ENCODE data around the gene NDEL1. TPM values are rescaled to one million over a fixed set of nuclear protein-coding genes. Genes with fewer than 3 reads are reported as not detected.

NDEL1 gene
- total and polyA plus RNA-seq, 2 experiments from 2014 or later, result 25.7 to 47.3 TPM

DNA sequence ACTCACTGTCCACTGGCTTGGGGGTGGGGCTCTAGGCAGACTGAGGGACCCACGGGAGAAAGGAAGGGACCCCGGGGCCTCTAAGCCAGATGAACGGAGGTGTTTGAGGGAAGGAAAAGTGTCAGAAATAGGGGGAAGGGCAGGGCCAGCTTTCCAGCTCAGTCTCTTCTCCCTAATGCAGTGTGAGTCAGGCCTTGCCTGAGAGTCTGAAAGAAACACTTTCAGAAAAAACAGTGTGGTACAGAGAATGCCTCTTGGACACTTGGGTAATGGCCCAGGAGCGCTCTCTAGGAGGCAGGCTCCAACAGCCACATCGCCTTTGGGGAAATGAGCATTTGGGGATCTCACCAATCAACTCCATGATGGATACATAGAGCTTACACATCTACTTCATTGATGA is 46.9 kb downstream of the NDEL1 start:
- Histone ChIP-seq H3K4me1 (ENCODE audit: low read depth) (no peaks in the 10 kb centered on the region), H3K27ac (no peak overlapping the region), H3K36me3 (peaks cover 77% of the 10 kb centered on the region), H3K4me3 (no peak overlapping the region), H3K27me3 (no peaks in the 10 kb centered on the region), H3K9me3 (ENCODE audit: low read depth) (no peaks in the 10 kb centered on the region)
- TF ChIP-seq, protein P1, sequence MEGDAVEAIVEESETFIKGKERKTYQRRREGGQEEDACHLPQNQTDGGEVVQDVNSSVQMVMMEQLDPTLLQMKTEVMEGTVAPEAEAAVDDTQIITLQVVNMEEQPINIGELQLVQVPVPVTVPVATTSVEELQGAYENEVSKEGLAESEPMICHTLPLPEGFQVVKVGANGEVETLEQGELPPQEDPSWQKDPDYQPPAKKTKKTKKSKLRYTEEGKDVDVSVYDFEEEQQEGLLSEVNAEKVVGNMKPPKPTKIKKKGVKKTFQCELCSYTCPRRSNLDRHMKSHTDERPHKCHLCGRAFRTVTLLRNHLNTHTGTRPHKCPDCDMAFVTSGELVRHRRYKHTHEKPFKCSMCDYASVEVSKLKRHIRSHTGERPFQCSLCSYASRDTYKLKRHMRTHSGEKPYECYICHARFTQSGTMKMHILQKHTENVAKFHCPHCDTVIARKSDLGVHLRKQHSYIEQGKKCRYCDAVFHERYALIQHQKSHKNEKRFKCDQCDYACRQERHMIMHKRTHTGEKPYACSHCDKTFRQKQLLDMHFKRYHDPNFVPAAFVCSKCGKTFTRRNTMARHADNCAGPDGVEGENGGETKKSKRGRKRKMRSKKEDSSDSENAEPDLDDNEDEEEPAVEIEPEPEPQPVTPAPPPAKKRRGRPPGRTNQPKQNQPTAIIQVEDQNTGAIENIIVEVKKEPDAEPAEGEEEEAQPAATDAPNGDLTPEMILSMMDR (IDR thresholded peaks at IDR 0.05; ENCODE audit: low read depth, low read length), result no peak
- no peak for DNase-seq (ENCODE audit: low read depth in 1 of 2, low spot score in 1 of 2)

DNA sequence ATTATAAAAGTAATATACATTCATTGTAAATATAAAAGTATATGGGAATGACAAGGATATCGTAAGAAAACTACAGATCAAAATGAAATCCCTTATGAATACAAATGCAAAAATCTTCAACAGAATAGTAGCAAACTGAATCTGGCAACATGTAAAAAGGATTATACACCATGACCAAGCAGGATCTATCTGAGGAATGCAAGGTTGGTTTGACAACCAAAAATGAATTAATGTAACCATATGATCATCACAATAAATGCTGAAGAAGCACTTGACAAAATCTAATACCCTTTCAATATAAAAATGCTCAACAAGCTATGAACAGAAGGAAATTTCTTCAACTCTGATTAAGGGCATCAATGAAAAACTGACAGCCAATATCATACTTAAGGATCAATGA is 48.8 kb downstream of the NDEL1 start:
- Histone ChIP-seq H3K36me3 (peaks cover 76% of the 10 kb centered on the region), H3K27ac (no peak overlapping the region), H3K27me3 (no peaks in the 10 kb centered on the region), H3K4me3 (no peak overlapping the region), H3K4me1 (ENCODE audit: low read depth) (no peaks in the 10 kb centered on the region), H3K9me3 (ENCODE audit: low read depth) (no peaks in the 10 kb centered on the region)
- no peak for DNase-seq (ENCODE audit: low read depth in 1 of 2, low spot score in 1 of 2)
- TF ChIP-seq, protein P1 (IDR thresholded peaks at IDR 0.05; ENCODE audit: low read depth, low read length), result no peak

DNA sequence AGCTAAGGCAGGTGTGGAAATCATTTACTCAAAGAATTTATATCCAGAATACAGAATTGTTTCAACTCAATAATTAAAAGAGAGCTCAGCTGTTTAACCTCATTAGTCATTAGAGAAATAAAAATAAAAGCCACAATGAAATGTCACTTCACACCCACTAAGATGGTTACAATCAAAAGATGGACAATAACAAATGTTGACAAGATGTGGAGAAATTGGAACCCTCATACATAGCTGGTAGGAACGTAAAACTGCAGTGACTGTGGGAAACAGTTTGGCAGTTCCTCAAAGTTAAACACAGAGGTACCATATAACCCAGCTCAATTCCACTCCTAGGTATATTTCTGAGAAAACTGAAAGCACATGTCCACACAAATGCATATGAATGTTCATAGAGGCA is 49.8 kb downstream of the NDEL1 start:
- H3K27ac ChIP-seq, result no peak overlapping the region
- peaks cover 73% of the 10 kb centered on the region for H3K36me3 ChIP-seq
- no peak for DNase-seq (ENCODE audit: low read depth in 1 of 2, low spot score in 1 of 2)
- H3K9me3 ChIP-seq (ENCODE audit: low read depth), result no peaks in the 10 kb centered on the region
- TF ChIP-seq, protein P1 (IDR thresholded peaks at IDR 0.05; ENCODE audit: low read depth, low read length), result no peak
- H3K4me1 ChIP-seq (ENCODE audit: low read depth), result no peaks in the 10 kb centered on the region
- no peak overlapping the region for H3K4me3 ChIP-seq
- H3K27me3 ChIP-seq, result no peaks in the 10 kb centered on the region

DNA sequence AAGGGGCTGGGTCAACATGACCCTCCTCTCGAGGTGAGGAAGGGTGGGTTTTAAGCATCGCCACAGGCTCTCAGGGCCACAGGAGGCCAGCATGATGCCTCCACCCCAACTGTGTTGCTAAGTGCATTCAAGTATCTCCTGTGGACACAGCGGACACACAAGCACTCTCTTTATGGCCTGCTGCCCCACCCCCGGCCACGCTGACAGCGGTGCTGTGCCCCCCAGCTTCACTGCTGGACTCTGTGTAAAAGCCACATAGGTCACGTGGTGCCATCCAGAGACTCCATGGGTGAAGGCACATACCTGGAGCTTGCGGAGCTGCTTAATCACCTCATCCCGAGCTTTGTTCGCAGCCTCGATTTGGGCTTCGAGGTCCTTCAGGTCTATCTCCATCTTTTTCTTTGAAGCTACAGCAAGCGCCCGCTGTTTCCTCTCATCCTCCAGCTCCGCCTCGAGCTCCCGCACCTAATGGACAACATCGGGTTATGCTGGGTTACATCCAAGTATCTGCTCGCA is 51.5 kb downstream of the NDEL1 start:
- Histone ChIP-seq H3K9me3 (ENCODE audit: low read depth) (no peaks in the 10 kb centered on the region), H3K4me1 (ENCODE audit: low read depth) (no peaks in the 10 kb centered on the region), H3K27me3 (no peaks in the 10 kb centered on the region), H3K27ac (no peak overlapping the region), H3K36me3 (peaks cover 78% of the 10 kb centered on the region), H3K4me3 (no peak overlapping the region)
- no peak for DNase-seq (ENCODE audit: low read depth in 1 of 2, low spot score in 1 of 2)
- TF ChIP-seq, protein P1 (IDR thresholded peaks at IDR 0.05; ENCODE audit: low read depth, low read length), result no peak

DNA sequence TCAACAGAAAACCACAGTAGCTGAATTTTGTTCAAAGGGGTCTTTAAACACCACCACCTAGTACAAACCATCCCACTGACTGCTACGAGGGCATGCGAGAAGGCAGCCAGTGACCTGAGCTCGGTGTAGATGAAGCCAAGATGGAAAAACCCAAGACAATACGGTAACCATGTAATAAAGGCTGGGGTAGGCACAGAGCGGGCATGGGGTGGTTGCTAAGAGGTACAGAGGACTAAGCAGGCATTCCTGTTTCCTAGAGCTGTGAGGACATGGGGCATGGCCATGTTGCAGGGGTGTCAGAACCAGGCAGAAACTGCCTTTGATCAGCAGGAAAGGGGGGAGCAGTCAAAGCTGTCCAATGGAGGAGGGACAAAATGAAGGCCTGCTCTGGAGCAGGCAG is 52.1 kb downstream of the NDEL1 start:
- H3K27me3 ChIP-seq, result no peaks in the 10 kb centered on the region
- H3K4me3 ChIP-seq, result no peak overlapping the region
- H3K9me3 ChIP-seq (ENCODE audit: low read depth), result no peaks in the 10 kb centered on the region
- H3K36me3 ChIP-seq, result peaks cover 83% of the 10 kb centered on the region
- H3K27ac ChIP-seq, result no peak overlapping the region
- TF ChIP-seq, protein P1 (IDR thresholded peaks at IDR 0.05; ENCODE audit: low read depth, low read length), result no peak
- no peak for DNase-seq (ENCODE audit: low read depth in 1 of 2, low spot score in 1 of 2)
- H3K4me1 ChIP-seq (ENCODE audit: low read depth), result no peaks in the 10 kb centered on the region

DNA sequence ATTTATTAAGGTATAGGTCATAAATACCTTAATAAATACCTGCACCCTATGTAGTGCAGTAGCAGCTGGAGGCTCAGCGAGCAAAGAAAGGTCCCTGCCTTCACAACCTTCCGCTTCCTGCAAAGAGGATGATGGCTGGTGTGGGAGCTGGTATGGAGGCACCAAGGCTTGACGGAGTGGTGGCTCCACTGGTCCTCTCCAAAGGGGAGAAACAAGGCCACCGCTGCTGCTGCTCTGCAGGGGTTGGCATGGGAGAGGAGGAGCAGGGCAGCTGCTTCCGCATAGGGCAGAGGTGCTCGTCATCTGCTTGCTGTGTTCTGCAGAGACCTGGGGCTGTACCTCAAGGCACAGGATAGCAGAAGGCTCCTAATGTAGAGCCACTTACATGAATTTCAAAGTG is 52.8 kb downstream of the NDEL1 start:
- peak overlapping the region; percentile 39 for H3K27ac ChIP-seq

More for the DNA sequence above, 52.8 kb downstream of the NDEL1 start:
- DNase-seq (ENCODE audit: low read depth in 1 of 2, low spot score in 1 of 2), result no peak
- Histone ChIP-seq H3K36me3 (peaks cover 78% of the 10 kb centered on the region), H3K27me3 (no peaks in the 10 kb centered on the region), H3K9me3 (ENCODE audit: low read depth) (no peaks in the 10 kb centered on the region), H3K4me1 (ENCODE audit: low read depth) (no peaks in the 10 kb centered on the region), H3K4me3 (no peak overlapping the region)
- TF ChIP-seq, protein P1 (IDR thresholded peaks at IDR 0.05; ENCODE audit: low read depth, low read length), result no peak
